ENCODE measurements around the gene CRYBG1. TPM values are rescaled to one million over a fixed set of nuclear protein-coding genes. Genes with fewer than 3 reads are reported as not detected.

CRYBG1 gene
- total RNA-seq, 1 experiment from 2014 or later, result 10.1 TPM

DNA sequence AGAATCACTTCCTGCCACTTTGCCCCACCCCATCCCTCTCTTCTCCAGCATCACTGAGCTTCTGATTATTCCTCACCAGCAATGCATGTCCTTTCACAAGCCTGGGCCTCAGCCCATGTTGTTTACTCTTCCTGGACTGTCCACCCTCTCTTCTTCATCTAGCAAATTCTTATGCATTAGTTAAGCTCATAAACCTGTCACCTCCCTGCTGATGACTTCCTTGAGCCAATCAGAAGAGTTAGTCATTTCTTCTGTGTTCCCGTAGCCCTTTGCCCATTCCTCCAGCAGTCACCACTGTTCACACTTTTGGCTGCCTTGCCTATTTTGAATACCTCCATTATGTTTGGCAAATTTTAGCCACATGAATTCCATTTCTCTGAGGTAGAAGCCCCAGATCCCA lies 4.1 kb upstream of the CRYBG1 start:
- Mint-ChIP-seq H3K27me3 (ENCODE audit: low read depth) (peaks cover 10% of the 10 kb centered on the region), H3K36me3 (peaks cover 3% of the 10 kb centered on the region; the same call in 1 of the 2 replicates), H3K27ac (no peak overlapping the region), H3K9me3 (peaks cover 9% of the 10 kb centered on the region), H3K4me3 (no peak overlapping the region), H3K4me1 (peaks cover 12% of the 10 kb centered on the region)
- ATAC-seq, result no peak
- TF ChIP-seq, protein P1, sequence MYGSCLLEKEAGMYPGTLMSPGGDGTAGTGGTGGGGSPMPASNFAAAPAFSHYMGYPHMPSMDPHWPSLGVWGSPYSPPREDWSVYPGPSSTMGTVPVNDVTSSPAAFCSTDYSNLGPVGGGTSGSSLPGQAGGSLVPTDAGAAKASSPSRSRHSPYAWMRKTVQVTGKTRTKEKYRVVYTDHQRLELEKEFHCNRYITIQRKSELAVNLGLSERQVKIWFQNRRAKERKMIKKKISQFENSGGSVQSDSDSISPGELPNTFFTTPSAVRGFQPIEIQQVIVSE (CRISPR knock-in tag; IDR thresholded peaks at IDR 0.05; ENCODE audit: borderline replicate concordance), result no peak
- no peak for TF ChIP-seq ELF4 (CRISPR knock-in tag; IDR thresholded peaks at IDR 0.05; ENCODE audit: low read depth)
- TF ChIP-seq, protein P2, sequence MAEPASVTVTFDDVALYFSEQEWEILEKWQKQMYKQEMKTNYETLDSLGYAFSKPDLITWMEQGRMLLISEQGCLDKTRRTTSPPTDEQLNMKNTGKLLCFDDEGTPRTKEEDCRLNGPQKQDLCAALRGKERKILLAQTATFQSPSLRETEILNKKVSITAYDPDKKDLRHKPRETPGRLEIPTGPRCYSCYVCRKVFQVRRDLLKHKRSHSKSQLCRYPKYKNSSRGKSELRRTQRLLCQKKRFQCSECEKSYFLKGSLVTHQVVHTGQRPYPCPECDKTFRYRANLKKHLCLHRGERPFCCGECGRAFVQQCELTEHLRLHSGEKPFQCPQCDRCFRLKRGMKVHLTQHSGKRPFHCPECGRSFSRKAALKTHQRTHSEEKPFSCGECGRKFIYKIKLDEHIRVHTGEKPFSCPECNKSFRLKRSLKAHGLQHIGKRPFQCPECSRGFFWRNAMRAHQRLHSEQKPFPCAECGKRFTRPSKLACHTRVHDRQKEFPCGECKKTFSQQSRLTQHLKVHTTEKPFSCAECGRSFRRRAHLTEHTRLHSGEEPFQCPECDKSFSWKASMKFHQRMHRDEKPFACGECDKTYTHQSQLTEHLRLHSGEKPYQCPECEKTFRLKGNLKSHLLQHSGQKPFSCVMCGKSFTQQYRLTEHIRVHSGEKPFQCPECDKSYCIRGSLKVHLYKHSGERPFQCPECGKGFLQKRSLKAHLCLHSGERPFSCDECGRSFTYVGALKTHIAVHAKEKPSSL (CRISPR knock-in tag; conservative IDR thresholded peaks at IDR 0.05), result no peak
- no peak for TF ChIP-seq ZNF423 (CRISPR knock-in tag; IDR thresholded peaks at IDR 0.05)
- no peak for TF ChIP-seq ZNF317 (CRISPR knock-in tag; IDR thresholded peaks at IDR 0.05; ENCODE audit: borderline replicate concordance, low read depth)
- TF ChIP-seq NFATC4 (CRISPR knock-in tag; IDR thresholded peaks at IDR 0.05), result no peak
- no peak for TF ChIP-seq CBFB (CRISPR knock-in tag; IDR thresholded peaks at IDR 0.05; ENCODE audit: low read depth)
- no peak for TF ChIP-seq NR1H2 (CRISPR knock-in tag; IDR thresholded peaks at IDR 0.05)
- TF ChIP-seq ZNF671 (CRISPR knock-in tag; IDR thresholded peaks at IDR 0.05), result no peak
- TF ChIP-seq, protein P3, sequence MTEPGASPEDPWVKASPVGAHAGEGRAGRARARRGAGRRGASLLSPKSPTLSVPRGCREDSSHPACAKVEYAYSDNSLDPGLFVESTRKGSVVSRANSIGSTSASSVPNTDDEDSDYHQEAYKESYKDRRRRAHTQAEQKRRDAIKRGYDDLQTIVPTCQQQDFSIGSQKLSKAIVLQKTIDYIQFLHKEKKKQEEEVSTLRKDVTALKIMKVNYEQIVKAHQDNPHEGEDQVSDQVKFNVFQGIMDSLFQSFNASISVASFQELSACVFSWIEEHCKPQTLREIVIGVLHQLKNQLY (CRISPR knock-in tag; IDR thresholded peaks at IDR 0.05), result no peak
- TF ChIP-seq ZBTB21 (CRISPR knock-in tag; IDR thresholded peaks at IDR 0.05; ENCODE audit: borderline replicate concordance), result no peak
- no peak for TF ChIP-seq TEAD1 (CRISPR knock-in tag; IDR thresholded peaks at IDR 0.05)
- ChIA-PET CTCF (no interaction called here), POLR2A (interaction anchor here (0.5 kb wide), 1 partner anchor 353 kb away, joined by 13 read pairs; no protein-coding TSS in a partner anchor)
- DNase-seq (ENCODE audit: low spot score), result no peak

DNA sequence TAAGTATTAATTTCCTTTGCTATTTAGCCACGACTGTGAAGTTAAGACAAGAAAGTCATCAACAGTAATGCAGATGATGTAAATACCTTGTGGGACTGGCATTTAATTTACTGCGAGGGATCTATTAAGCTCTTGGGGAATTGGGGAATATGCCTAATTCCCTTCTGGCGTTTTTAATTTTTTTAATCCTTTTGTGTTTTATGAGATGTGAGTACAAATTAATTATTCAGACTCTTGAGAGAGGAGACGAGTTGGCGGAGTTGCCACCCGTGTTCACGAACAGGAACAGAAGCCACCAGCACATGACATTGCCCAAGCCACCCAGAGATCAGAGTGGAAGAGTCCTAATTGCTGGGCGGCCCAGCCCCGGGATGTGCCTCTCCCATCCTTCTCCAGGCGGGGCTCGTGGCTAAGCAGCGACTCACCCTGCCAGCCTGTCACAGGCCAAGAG lies 533 bp upstream of the CRYBG1 start:
- peaks cover 2% of the 10 kb centered on the region; the same call in 1 of the 2 replicates for H3K36me3 Mint-ChIP-seq
- ChIA-PET CTCF (interaction anchor here (0.6 to 3.6 kb wide), 24 partner anchors 10 to 1131 kb away, joined by 3 to 38 read pairs (median 4); no protein-coding TSS in a partner anchor), POLR2A (interaction anchor here (0.5 to 1.3 kb wide), 2 partner anchors 8 to 150 kb away, joined by 3 to 4 read pairs; no protein-coding TSS in a partner anchor)
- H3K4me1 Mint-ChIP-seq, result peaks cover 11% of the 10 kb centered on the region
- no peaks in the 10 kb centered on the region for H3K9me3 Mint-ChIP-seq
- no peak for ATAC-seq
- no peak for DNase-seq (ENCODE audit: low spot score)
- H3K4me3 Mint-ChIP-seq, result peak overlapping the region; percentile 65
- H3K27ac Mint-ChIP-seq, result no peak overlapping the region
- peaks cover 18% of the 10 kb centered on the region for H3K27me3 Mint-ChIP-seq (ENCODE audit: low read depth)
- TF ChIP-seq ZNF232 (CRISPR knock-in tag; IDR thresholded peaks at IDR 0.05) (no peak), ZNF396 (CRISPR knock-in tag; IDR thresholded peaks at IDR 0.05; ENCODE audit: borderline replicate concordance) (no peak), ZNF423 (CRISPR knock-in tag; IDR thresholded peaks at IDR 0.05) (no peak), ETV6 (CRISPR knock-in tag; IDR thresholded peaks at IDR 0.05) (no peak), NFYB (CRISPR knock-in tag; conservative IDR thresholded peaks at IDR 0.05; ENCODE audit: low read depth) (no peak), CBFB (CRISPR knock-in tag; IDR thresholded peaks at IDR 0.05; ENCODE audit: low read depth) (no peak), MYBL2 (CRISPR knock-in tag; IDR thresholded peaks at IDR 0.05) (no peak; the same call in 1 of the 2 replicates)
- TF ChIP-seq, protein P4, sequence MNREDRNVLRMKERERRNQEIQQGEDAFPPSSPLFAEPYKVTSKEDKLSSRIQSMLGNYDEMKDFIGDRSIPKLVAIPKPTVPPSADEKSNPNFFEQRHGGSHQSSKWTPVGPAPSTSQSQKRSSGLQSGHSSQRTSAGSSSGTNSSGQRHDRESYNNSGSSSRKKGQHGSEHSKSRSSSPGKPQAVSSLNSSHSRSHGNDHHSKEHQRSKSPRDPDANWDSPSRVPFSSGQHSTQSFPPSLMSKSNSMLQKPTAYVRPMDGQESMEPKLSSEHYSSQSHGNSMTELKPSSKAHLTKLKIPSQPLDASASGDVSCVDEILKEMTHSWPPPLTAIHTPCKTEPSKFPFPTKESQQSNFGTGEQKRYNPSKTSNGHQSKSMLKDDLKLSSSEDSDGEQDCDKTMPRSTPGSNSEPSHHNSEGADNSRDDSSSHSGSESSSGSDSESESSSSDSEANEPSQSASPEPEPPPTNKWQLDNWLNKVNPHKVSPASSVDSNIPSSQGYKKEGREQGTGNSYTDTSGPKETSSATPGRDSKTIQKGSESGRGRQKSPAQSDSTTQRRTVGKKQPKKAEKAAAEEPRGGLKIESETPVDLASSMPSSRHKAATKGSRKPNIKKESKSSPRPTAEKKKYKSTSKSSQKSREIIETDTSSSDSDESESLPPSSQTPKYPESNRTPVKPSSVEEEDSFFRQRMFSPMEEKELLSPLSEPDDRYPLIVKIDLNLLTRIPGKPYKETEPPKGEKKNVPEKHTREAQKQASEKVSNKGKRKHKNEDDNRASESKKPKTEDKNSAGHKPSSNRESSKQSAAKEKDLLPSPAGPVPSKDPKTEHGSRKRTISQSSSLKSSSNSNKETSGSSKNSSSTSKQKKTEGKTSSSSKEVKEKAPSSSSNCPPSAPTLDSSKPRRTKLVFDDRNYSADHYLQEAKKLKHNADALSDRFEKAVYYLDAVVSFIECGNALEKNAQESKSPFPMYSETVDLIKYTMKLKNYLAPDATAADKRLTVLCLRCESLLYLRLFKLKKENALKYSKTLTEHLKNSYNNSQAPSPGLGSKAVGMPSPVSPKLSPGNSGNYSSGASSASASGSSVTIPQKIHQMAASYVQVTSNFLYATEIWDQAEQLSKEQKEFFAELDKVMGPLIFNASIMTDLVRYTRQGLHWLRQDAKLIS (CRISPR knock-in tag; IDR thresholded peaks at IDR 0.05; ENCODE audit: borderline replicate concordance), result no peak
- TF ChIP-seq, protein P5, sequence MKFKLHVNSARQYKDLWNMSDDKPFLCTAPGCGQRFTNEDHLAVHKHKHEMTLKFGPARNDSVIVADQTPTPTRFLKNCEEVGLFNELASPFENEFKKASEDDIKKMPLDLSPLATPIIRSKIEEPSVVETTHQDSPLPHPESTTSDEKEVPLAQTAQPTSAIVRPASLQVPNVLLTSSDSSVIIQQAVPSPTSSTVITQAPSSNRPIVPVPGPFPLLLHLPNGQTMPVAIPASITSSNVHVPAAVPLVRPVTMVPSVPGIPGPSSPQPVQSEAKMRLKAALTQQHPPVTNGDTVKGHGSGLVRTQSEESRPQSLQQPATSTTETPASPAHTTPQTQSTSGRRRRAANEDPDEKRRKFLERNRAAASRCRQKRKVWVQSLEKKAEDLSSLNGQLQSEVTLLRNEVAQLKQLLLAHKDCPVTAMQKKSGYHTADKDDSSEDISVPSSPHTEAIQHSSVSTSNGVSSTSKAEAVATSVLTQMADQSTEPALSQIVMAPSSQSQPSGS (CRISPR knock-in tag; IDR thresholded peaks at IDR 0.05; ENCODE audit: borderline replicate concordance, low read depth), result no peak
- TF ChIP-seq, protein P6, sequence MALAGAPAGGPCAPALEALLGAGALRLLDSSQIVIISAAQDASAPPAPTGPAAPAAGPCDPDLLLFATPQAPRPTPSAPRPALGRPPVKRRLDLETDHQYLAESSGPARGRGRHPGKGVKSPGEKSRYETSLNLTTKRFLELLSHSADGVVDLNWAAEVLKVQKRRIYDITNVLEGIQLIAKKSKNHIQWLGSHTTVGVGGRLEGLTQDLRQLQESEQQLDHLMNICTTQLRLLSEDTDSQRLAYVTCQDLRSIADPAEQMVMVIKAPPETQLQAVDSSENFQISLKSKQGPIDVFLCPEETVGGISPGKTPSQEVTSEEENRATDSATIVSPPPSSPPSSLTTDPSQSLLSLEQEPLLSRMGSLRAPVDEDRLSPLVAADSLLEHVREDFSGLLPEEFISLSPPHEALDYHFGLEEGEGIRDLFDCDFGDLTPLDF (CRISPR knock-in tag; IDR thresholded peaks at IDR 0.05), result no peak
- TF ChIP-seq, protein P7, sequence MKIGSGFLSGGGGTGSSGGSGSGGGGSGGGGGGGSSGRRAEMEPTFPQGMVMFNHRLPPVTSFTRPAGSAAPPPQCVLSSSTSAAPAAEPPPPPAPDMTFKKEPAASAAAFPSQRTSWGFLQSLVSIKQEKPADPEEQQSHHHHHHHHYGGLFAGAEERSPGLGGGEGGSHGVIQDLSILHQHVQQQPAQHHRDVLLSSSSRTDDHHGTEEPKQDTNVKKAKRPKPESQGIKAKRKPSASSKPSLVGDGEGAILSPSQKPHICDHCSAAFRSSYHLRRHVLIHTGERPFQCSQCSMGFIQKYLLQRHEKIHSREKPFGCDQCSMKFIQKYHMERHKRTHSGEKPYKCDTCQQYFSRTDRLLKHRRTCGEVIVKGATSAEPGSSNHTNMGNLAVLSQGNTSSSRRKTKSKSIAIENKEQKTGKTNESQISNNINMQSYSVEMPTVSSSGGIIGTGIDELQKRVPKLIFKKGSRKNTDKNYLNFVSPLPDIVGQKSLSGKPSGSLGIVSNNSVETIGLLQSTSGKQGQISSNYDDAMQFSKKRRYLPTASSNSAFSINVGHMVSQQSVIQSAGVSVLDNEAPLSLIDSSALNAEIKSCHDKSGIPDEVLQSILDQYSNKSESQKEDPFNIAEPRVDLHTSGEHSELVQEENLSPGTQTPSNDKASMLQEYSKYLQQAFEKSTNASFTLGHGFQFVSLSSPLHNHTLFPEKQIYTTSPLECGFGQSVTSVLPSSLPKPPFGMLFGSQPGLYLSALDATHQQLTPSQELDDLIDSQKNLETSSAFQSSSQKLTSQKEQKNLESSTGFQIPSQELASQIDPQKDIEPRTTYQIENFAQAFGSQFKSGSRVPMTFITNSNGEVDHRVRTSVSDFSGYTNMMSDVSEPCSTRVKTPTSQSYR (CRISPR knock-in tag; IDR thresholded peaks at IDR 0.05), result no peak

Measured in WTC11 (cell line).